Measurements from ENCODE around the gene GPC3. TPM values are rescaled to one million over a fixed set of nuclear protein-coding genes. Genes with fewer than 3 reads are reported as not detected.
A peak's percentile ranks its signal among the peaks of the same experiment; 100 is the strongest.

The GPC3 gene
- total and polyA plus RNA-seq, 8 donors: 0.46 to 137 (median 4.4) TPM

- H3K4me1 ChIP-seq: no peaks in the 10 kb centered on the region
- H3K36me3 ChIP-seq: no peaks in the 10 kb centered on the region
- TF ChIP-seq POLR2A (IDR thresholded peaks at IDR 0.05): no peak
- TF ChIP-seq POLR2AphosphoS5 (IDR thresholded peaks at IDR 0.05): no peak
- TF ChIP-seq EP300 (IDR thresholded peaks at IDR 0.05): no peak
- TF ChIP-seq, protein P1, sequence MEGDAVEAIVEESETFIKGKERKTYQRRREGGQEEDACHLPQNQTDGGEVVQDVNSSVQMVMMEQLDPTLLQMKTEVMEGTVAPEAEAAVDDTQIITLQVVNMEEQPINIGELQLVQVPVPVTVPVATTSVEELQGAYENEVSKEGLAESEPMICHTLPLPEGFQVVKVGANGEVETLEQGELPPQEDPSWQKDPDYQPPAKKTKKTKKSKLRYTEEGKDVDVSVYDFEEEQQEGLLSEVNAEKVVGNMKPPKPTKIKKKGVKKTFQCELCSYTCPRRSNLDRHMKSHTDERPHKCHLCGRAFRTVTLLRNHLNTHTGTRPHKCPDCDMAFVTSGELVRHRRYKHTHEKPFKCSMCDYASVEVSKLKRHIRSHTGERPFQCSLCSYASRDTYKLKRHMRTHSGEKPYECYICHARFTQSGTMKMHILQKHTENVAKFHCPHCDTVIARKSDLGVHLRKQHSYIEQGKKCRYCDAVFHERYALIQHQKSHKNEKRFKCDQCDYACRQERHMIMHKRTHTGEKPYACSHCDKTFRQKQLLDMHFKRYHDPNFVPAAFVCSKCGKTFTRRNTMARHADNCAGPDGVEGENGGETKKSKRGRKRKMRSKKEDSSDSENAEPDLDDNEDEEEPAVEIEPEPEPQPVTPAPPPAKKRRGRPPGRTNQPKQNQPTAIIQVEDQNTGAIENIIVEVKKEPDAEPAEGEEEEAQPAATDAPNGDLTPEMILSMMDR (IDR thresholded peaks at IDR 0.05): no peak
- no peak for DNase-seq
- H3K9me3 ChIP-seq: no peaks in the 10 kb centered on the region
- H3K4me3 ChIP-seq: no peak overlapping the region
- no peak overlapping the region for H3K27ac ChIP-seq
- 61 to 86% (median 79%) methylated on average over 4 of the region's 4 CpGs for WGBS, 5 donors
- peaks cover 0 to 17% (median 0%) of the 10 kb centered on the region in 3 donors for H3K27me3 ChIP-seq
- intact Hi-C loops (cut with DNase I; ENCODE audit: low total_unique reads): no loop called here
Measured at GRCh38 chrX:133972916-133973315, 12.5 kb downstream of the GPC3 start.

- TF ChIP-seq, protein P1 (IDR thresholded peaks at IDR 0.05): no peak
- TF ChIP-seq POLR2AphosphoS5 (IDR thresholded peaks at IDR 0.05): no peak
- no peak for TF ChIP-seq EP300 (IDR thresholded peaks at IDR 0.05)
- TF ChIP-seq POLR2A (IDR thresholded peaks at IDR 0.05): no peak
- Histone ChIP-seq H3K9me3 (no peaks in the 10 kb centered on the region), H3K27ac (no peak overlapping the region), H3K4me3 (no peak overlapping the region), H3K36me3 (no peaks in the 10 kb centered on the region), H3K4me1 (no peaks in the 10 kb centered on the region), H3K27me3 (peaks cover 0 to 25% (median 0%) of the 10 kb centered on the region in 3 donors)
- intact Hi-C loops (cut with DNase I; ENCODE audit: low total_unique reads): no loop called here
- WGBS, 5 donors: 69 to 90% (median 85%) methylated on average over 3 of the region's 3 CpGs
- no peak for DNase-seq
Measured at GRCh38 chrX:133971586-133971985, 13.8 kb downstream of the GPC3 start.

- WGBS, 5 donors: 24 to 39% (median 38%) methylated on average over 5 of the region's 5 CpGs
- Histone ChIP-seq H3K4me1 (no peaks in the 10 kb centered on the region), H3K9me3 (no peaks in the 10 kb centered on the region), H3K27me3 (peaks cover 0 to 21% (median 0%) of the 10 kb centered on the region in 3 donors), H3K4me3 (no peak overlapping the region), H3K36me3 (no peaks in the 10 kb centered on the region), H3K27ac (no peak overlapping the region)
- TF ChIP-seq POLR2AphosphoS5 (IDR thresholded peaks at IDR 0.05) (no peak), EP300 (IDR thresholded peaks at IDR 0.05) (no peak), POLR2A (IDR thresholded peaks at IDR 0.05) (no peak)
- TF ChIP-seq, protein P1 (IDR thresholded peaks at IDR 0.05): no peak
- intact Hi-C loops (cut with DNase I; ENCODE audit: low total_unique reads): no loop called here
- DNase-seq: peak in 1 of 2 donors; percentile 40
Measured at GRCh38 chrX:133970076-133970475, 15.3 kb downstream of the GPC3 start.

GRCh38 chrX:133969191-133969590 is 16.2 kb downstream of the GPC3 start:
- 54 to 82% (median 70%) methylated on average over 3 of the region's 3 CpGs for WGBS, 5 donors
- Histone ChIP-seq H3K4me3 (no peak overlapping the region), H3K9me3 (no peaks in the 10 kb centered on the region), H3K27ac (no peak overlapping the region), H3K36me3 (no peaks in the 10 kb centered on the region), H3K4me1 (no peaks in the 10 kb centered on the region), H3K27me3 (peaks cover 0 to 21% (median 0%) of the 10 kb centered on the region in 3 donors)
- no peak for DNase-seq
- no peak for TF ChIP-seq EP300 (IDR thresholded peaks at IDR 0.05)
- no peak for TF ChIP-seq POLR2A (IDR thresholded peaks at IDR 0.05)
- TF ChIP-seq POLR2AphosphoS5 (IDR thresholded peaks at IDR 0.05): no peak
- TF ChIP-seq, protein P1 (IDR thresholded peaks at IDR 0.05): no peak
- intact Hi-C loops (cut with DNase I; ENCODE audit: low total_unique reads): no loop called here

Data from stomach (tissue), 9 donors.